Astrocyte (in vitro differentiated cells and primary cell): Measurements from ENCODE around the gene PRIMPOL.

Experiments
- EZH2 ChIP-seq: IDR thresholded peaks from 2 replicates; pipeline ENCODE4 v1.6.1; 2012; ENCODE audit warnings: mild to moderate bottlenecking, low read length, inconsistent platforms; ENCODE audit not compliant: insufficient read depth
- TF ChIP-seq, protein P1 (sequence below): IDR thresholded peaks from 2 replicates; pipeline ENCODE4 v1.5.1; 2011; ENCODE audit warnings: low read depth, mild to moderate bottlenecking, inconsistent platforms, low read length, moderate library complexity; ENCODE audit not compliant: insufficient read depth

DNA sequence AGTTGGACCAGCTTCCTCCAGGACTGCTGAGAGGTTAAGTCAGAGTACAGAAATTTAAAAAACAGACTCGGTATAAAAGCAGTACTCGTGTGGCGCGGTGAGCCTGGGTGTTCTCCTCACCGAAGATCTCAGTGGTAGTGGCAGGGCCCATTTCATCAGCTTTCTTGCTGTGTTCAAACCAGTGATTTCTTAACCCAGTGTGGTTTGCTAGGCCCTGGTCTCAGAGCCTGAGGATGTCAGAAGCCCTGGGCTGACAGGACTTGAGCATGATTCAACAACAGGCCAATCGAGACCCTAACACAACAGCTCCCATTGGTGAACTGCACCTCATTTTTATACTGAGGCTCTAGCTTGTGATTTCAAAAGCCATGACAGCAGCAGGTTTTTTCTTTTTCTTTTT, 23.2 kb downstream of the PRIMPOL start:
- no peak for TF ChIP-seq EZH2
- TF ChIP-seq, protein P1, sequence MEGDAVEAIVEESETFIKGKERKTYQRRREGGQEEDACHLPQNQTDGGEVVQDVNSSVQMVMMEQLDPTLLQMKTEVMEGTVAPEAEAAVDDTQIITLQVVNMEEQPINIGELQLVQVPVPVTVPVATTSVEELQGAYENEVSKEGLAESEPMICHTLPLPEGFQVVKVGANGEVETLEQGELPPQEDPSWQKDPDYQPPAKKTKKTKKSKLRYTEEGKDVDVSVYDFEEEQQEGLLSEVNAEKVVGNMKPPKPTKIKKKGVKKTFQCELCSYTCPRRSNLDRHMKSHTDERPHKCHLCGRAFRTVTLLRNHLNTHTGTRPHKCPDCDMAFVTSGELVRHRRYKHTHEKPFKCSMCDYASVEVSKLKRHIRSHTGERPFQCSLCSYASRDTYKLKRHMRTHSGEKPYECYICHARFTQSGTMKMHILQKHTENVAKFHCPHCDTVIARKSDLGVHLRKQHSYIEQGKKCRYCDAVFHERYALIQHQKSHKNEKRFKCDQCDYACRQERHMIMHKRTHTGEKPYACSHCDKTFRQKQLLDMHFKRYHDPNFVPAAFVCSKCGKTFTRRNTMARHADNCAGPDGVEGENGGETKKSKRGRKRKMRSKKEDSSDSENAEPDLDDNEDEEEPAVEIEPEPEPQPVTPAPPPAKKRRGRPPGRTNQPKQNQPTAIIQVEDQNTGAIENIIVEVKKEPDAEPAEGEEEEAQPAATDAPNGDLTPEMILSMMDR: no peak
